Liver (tissue), 9 donors: ENCODE measurements around the gene LOXHD1. TPM values are rescaled to one million over a fixed set of nuclear protein-coding genes. Genes with fewer than 3 reads are reported as not detected.

Source experiments
- DNase-seq: peaks from one replicate; pipeline ENCODE4 v3.0.0-alpha.2; 2017; ENCODE audit warnings: low spot score
- H3K27ac ChIP-seq, 2 donors: one replicate each; pipeline ENCODE4 v1.7.0; 2013; ENCODE audit warnings: inconsistent platforms in 2 of 2, low read length in 2 of 2, control low read depth in 1 of 2, low read depth in 1 of 2, mild to moderate bottlenecking in 1 of 2
- H3K27me3 ChIP-seq, 4 donors: one replicate each; pipeline versions ENCODE4 v1.6.1 to v1.7.0; 2013; ENCODE audit warnings: low read length in 3 of 4, inconsistent platforms in 1 of 4, mild to moderate bottlenecking in 1 of 4, moderate library complexity in 1 of 4; ENCODE audit not compliant: control insufficient read depth in 4 of 4, insufficient read depth in 4 of 4
- H3K36me3 ChIP-seq, 4 donors: one replicate each; pipeline versions ENCODE4 v1.6.1 to v1.7.0; 2013; ENCODE audit warnings: low read length in 3 of 4, mild to moderate bottlenecking in 3 of 4, low read depth in 1 of 4, moderate library complexity in 1 of 4; ENCODE audit not compliant: control insufficient read depth in 4 of 4, insufficient read depth in 3 of 4
- H3K4me1 ChIP-seq, 4 donors: one replicate each; pipeline versions ENCODE4 v1.6.1 to v1.7.0; 2013; ENCODE audit warnings: low read length in 3 of 4, mild to moderate bottlenecking in 3 of 4, moderate library complexity in 1 of 4; ENCODE audit not compliant: control insufficient read depth in 4 of 4, insufficient read depth in 4 of 4
- H3K4me3 ChIP-seq, 3 donors: one replicate each; pipeline versions ENCODE4 v1.6.1 to v1.7.0; 2013; ENCODE audit warnings: low read length in 3 of 3, control low read depth in 1 of 3, low read depth in 1 of 3, mild to moderate bottlenecking in 1 of 3
- H3K9ac ChIP-seq, 2 donors: one replicate each; pipeline ENCODE4 v1.7.0; 2013; ENCODE audit warnings: low read length in 2 of 2, mild to moderate bottlenecking in 2 of 2, moderate library complexity in 2 of 2, control low read depth in 1 of 2, low read depth in 1 of 2
- H3K9me3 ChIP-seq, 4 donors: one replicate each; pipeline versions ENCODE4 v1.6.1 to v1.7.0; 2013; ENCODE audit warnings: low read length in 3 of 4; ENCODE audit not compliant: control insufficient read depth in 4 of 4
- ATF3 ChIP-seq: IDR thresholded peaks from 2 replicates; pipeline ENCODE4 v1.6.1; 2016; ENCODE audit warnings: antibody characterized with exemption
- CTCF ChIP-seq: fragments of 150-350 bp; IDR thresholded peaks from 2 replicates; pipeline ENCODE4 v1.5.1; 2017; ENCODE audit warnings: improper control_type of control experiment, low read depth, low read length; ENCODE audit not compliant: missing input control
- EGR1 ChIP-seq, 2 donors: IDR thresholded peaks; 2 replicates each; pipeline ENCODE4 v1.6.1; 2016 to 2018; ENCODE audit warnings: antibody characterized with exemption in 2 of 2, low read depth in 2 of 2
- FOXA1 ChIP-seq: IDR thresholded peaks from 2 replicates; pipeline ENCODE4 v1.6.1; 2016; ENCODE audit warnings: antibody characterized with exemption
- FOXA2 ChIP-seq: IDR thresholded peaks from 2 replicates; pipeline ENCODE4 v1.6.1; 2016; ENCODE audit warnings: antibody characterized with exemption
- GABPA ChIP-seq, 2 donors: IDR thresholded peaks in 1 of 2; conservative IDR thresholded peaks in 1 of 2; 2 replicates each; pipeline ENCODE4 v1.6.1; 2016; ENCODE audit warnings: antibody characterized with exemption in 2 of 2, mild to moderate bottlenecking in 1 of 2, moderate library complexity in 1 of 2
- HNF4A ChIP-seq, 2 donors: conservative IDR thresholded peaks; 2 replicates each; pipeline ENCODE4 v1.6.1; 2016; ENCODE audit warnings: antibody characterized with exemption in 2 of 2, mild to moderate bottlenecking in 2 of 2
- HNF4G ChIP-seq: IDR thresholded peaks from 2 replicates; pipeline ENCODE4 v1.6.1; 2016; ENCODE audit warnings: antibody characterized with exemption
- JUND ChIP-seq, 2 donors: IDR thresholded peaks; 2 replicates each; pipeline ENCODE4 v1.6.1; 2016; ENCODE audit warnings: antibody characterized with exemption in 2 of 2
- NR2F2 ChIP-seq: IDR thresholded peaks from 2 replicates; pipeline ENCODE4 v1.6.1; 2016; ENCODE audit warnings: antibody characterized with exemption
- RAD21 ChIP-seq, 2 donors: IDR thresholded peaks; 2 replicates each; pipeline ENCODE4 v1.6.1; 2016; ENCODE audit warnings: antibody characterized with exemption in 2 of 2, mild to moderate bottlenecking in 2 of 2
- REST ChIP-seq: IDR thresholded peaks from 2 replicates; pipeline ENCODE4 v1.6.1; 2016; ENCODE audit warnings: antibody characterized with exemption, mild to moderate bottlenecking
- SP1 ChIP-seq: IDR thresholded peaks from 2 replicates; pipeline ENCODE4 v1.6.1; 2018; ENCODE audit warnings: antibody characterized with exemption, mild to moderate bottlenecking
- TAF1 ChIP-seq: conservative IDR thresholded peaks from 2 replicates; pipeline ENCODE4 v1.6.1; 2016; ENCODE audit warnings: antibody characterized with exemption, mild to moderate bottlenecking
- YY1 ChIP-seq: IDR thresholded peaks from 2 replicates; pipeline ENCODE4 v1.6.1; 2016; ENCODE audit warnings: antibody characterized with exemption, mild to moderate bottlenecking
- ZBTB33 ChIP-seq: IDR thresholded peaks from 2 replicates; pipeline ENCODE4 v1.6.1; 2016; ENCODE audit warnings: antibody characterized with exemption
- WGBS: extraction: QIAGEN DNeasy Blood & Tissue Kit; methylation state at CpG from one replicate; pipeline ENCODE4 v1.1.7; 2013; 5-methylcytosine and 5-hydroxymethylcytosine counted together
- polyA plus RNA-seq, 2 donors: library from polyadenylated mRNA; stranded (reverse) in 1 of 2; unstranded in 1 of 2; fragments of 200-250 nt in 1 of 2; fragments of >200 nt in 1 of 2; fragmentation: Nextera tagmentation in 1 of 2; extraction: Ambion mirVana in 1 of 2; gene quantifications; one replicate each; pipeline versions ENCODE4 v1.2.1 to v1.2.3, GENCODE V29; 2013 to 2015
- total RNA-seq, 2 donors: library from RNA; depleted of rRNA; stranded (reverse); fragments of >200 nt; gene quantifications; one replicate each; pipeline ENCODE4 v1.2.3, GENCODE V29; 2014
- donor health status: healthy.
- donor health status: healthy.
- donor health status: healthy.
- donor health status: healthy.
- donor health status: healthy.

Gene LOXHD1
- total and polyA plus RNA-seq, 4 donors: 0.09 to 0.25 TPM; not detected in 2

GRCh38 chr18:46542545-46542944 lies 114.5 kb downstream of the LOXHD1 start:
- no peak overlapping the region for H3K9ac ChIP-seq
- H3K36me3 ChIP-seq: no peaks in the 10 kb centered on the region
- H3K4me3 ChIP-seq: no peak overlapping the region
- H3K4me1 ChIP-seq: no peaks in the 10 kb centered on the region
- no peaks in the 10 kb centered on the region for H3K27me3 ChIP-seq
- DNase-seq: no peak
- H3K9me3 ChIP-seq: peaks cover 0 to 3% (median 0%) of the 10 kb centered on the region in 4 donors
- no peak overlapping the region for H3K27ac ChIP-seq
- 48% methylated on average over 5 of the region's 5 CpGs for WGBS
- TF ChIP-seq HNF4G (no peak), REST (peak; percentile 98)

- Histone ChIP-seq H3K36me3 (no peaks in the 10 kb centered on the region), H3K9ac (no peak overlapping the region), H3K27ac (no peak overlapping the region), H3K4me1 (no peaks in the 10 kb centered on the region), H3K27me3 (no peaks in the 10 kb centered on the region), H3K4me3 (no peak overlapping the region), H3K9me3 (peaks cover 0 to 3% (median 0%) of the 10 kb centered on the region in 4 donors)
- 75% methylated on average over 7 of the region's 7 CpGs for WGBS
- TF ChIP-seq TAF1 (no peak), CTCF (no peak), ATF3 (no peak), HNF4G (no peak)
- no peak for DNase-seq
These were observed 115.3 kb downstream of the LOXHD1 start for GRCh38 chr18:46541626-46542189.

GRCh38 chr18:46538376-46538775 lies 118.6 kb downstream of the LOXHD1 start:
- Histone ChIP-seq H3K36me3 (no peaks in the 10 kb centered on the region), H3K9ac (no peak overlapping the region), H3K9me3 (no peaks in the 10 kb centered on the region), H3K27ac (no peak overlapping the region), H3K4me3 (no peak overlapping the region), H3K4me1 (no peaks in the 10 kb centered on the region), H3K27me3 (no peaks in the 10 kb centered on the region)
- WGBS: 50% methylated on average over 3 of the region's 3 CpGs
- DNase-seq: no peak
- TF ChIP-seq FOXA1 (no peak), JUND (IDR thresholded peaks at IDR 0.05) (no peak), SP1 (no peak), RAD21 (IDR thresholded peaks at IDR 0.05) (no peak), GABPA (IDR thresholded peaks at IDR 0.05 in 1 of 2, conservative IDR thresholded peaks at IDR 0.05 in 1 of 2) (no peak), NR2F2 (no peak), CTCF (no peak), HNF4A (conservative IDR thresholded peaks at IDR 0.05) (no peak), ATF3 (no peak), EGR1 (IDR thresholded peaks at IDR 0.05; ENCODE audit: low read depth in 2 of 2) (no peak), YY1 (no peak), FOXA2 (no peak), ZBTB33 (no peak), TAF1 (no peak)
